H1 (cell line): ENCODE data around the gene DENND4A. TPM values are rescaled to one million over a fixed set of nuclear protein-coding genes. Genes with fewer than 3 reads are reported as not detected.

Experiments used
- CTCF ChIA-PET: fragments of 300-600 bp; sonication (Branson Sonifier 250); formaldehyde crosslinking; loops from one replicate; lab custom pipeline; 2021; ENCODE audit not compliant: partially characterized antibody; lab: Charles Lee
- POLR2A ChIA-PET: fragments of 300-600 bp; sonication (Branson Sonifier 250); formaldehyde crosslinking; loops from one replicate; lab custom pipeline; 2021; ENCODE audit warnings: inconsistent platforms; ENCODE audit not compliant: partially characterized antibody; lab: Charles Lee
- DNase-seq, 2 experiments: peaks; one replicate each; pipeline versions ENCODE4 v3.0.0 to v3.0.0-alpha.2; 2010 to 2022; ENCODE audit warnings: low spot score in 2 of 2, low read depth in 1 of 2, mixed read lengths in 1 of 2
- FAIRE-seq: peaks from 2 replicates; lab custom pipeline; 2011; peaks lifted over from hg19 to GRCh38; lab: Jason Lieb, UNC
- H2AFZ ChIP-seq: 2 replicates; pipeline ENCODE4 v1.8.1; 2012; ENCODE audit warnings: low read length, inconsistent platforms
- H2AK5ac ChIP-seq: 2 replicates; pipeline ENCODE4 v1.6.1; 2013; ENCODE audit warnings: low read depth, low read length
- H2BK120ac ChIP-seq: replicated peaks from 2 replicates; pipeline ENCODE3; 2013; ENCODE audit warnings: low read depth, low read length, inconsistent platforms
- H2BK12ac ChIP-seq: 2 replicates; pipeline ENCODE4 v1.6.1; 2013; ENCODE audit warnings: low read depth, low read length
- H2BK15ac ChIP-seq: 2 replicates; pipeline ENCODE4 v1.6.1; 2013; ENCODE audit warnings: low read length
- H2BK20ac ChIP-seq: 2 replicates; pipeline ENCODE4 v1.6.1; 2013; ENCODE audit warnings: low read length
- H2BK5ac ChIP-seq: 2 replicates; pipeline ENCODE4 v1.6.1; 2013; ENCODE audit warnings: low read depth, low read length
- H3K14ac ChIP-seq: 2 replicates; pipeline ENCODE4 v1.6.1; 2013; ENCODE audit warnings: inconsistent platforms; ENCODE audit not compliant: insufficient read length
- H3K18ac ChIP-seq: 2 replicates; pipeline ENCODE4 v1.6.1; 2013; ENCODE audit warnings: low read length; ENCODE audit errors: extremely low read depth
- H3K23ac ChIP-seq: 2 replicates; pipeline ENCODE4 v1.6.1; 2013; ENCODE audit warnings: inconsistent platforms; ENCODE audit not compliant: insufficient read length
- H3K23me2 ChIP-seq: 2 replicates; pipeline ENCODE4 v1.6.1; 2013; ENCODE audit warnings: low read depth, low read length
- H3K27ac ChIP-seq: 2 replicates; pipeline ENCODE4 v1.6.1; 2011; ENCODE audit warnings: low read depth, low read length, inconsistent platforms
- H3K27me3 ChIP-seq, 4 experiments: replicated peaks in 1 of 4; 1 replicate in 1 of 4; 2 replicates in 3 of 4; pipeline versions ENCODE4 v1.6.1 to v1.8.1; 2011 to 2013; ENCODE audit warnings: low read length in 3 of 4, mild to moderate bottlenecking in 3 of 4, inconsistent platforms in 2 of 4, mixed read lengths in 2 of 4, moderate library complexity in 1 of 4; ENCODE audit not compliant: control insufficient read depth in 3 of 4, insufficient read depth in 3 of 4; ENCODE audit errors: extremely low read depth in 1 of 4
- H3K36me3 ChIP-seq, 4 experiments: 2 replicates each; pipeline versions ENCODE4 v1.6.1 to v1.8.1; 2011 to 2013; ENCODE audit warnings: mild to moderate bottlenecking in 4 of 4, low read length in 3 of 4, moderate library complexity in 2 of 4, control low read depth in 1 of 4, inconsistent platforms in 1 of 4; ENCODE audit not compliant: insufficient read depth in 4 of 4, control insufficient read depth in 2 of 4
- H3K4ac ChIP-seq: replicated peaks from 2 replicates; pipeline ENCODE3; 2013; ENCODE audit warnings: low read length, low read depth, mixed read lengths, inconsistent platforms; ENCODE audit not compliant: insufficient read length
- H3K4me1 ChIP-seq, 4 experiments: replicated peaks in 1 of 4; 1 replicate in 1 of 4; 2 replicates in 3 of 4; pipeline versions ENCODE4 v1.6.1 to v1.8.1; 2011 to 2013; ENCODE audit warnings: low read length in 3 of 4, inconsistent platforms in 2 of 4, mixed read lengths in 1 of 4; ENCODE audit not compliant: insufficient read depth in 4 of 4, control insufficient read depth in 3 of 4
- H3K4me2 ChIP-seq, 2 experiments: 2 replicates each; pipeline versions ENCODE4 v1.6.1 to v1.8.1; 2011 to 2013; ENCODE audit warnings: low read depth in 2 of 2, low read length in 2 of 2, control low read depth in 1 of 2, inconsistent platforms in 1 of 2, mild to moderate bottlenecking in 1 of 2; ENCODE audit not compliant: insufficient read depth in 1 of 2
- H3K4me3 ChIP-seq, 4 experiments: fragments of 200-600, 300-600 bp in 1 of 4; sonication (generic), shearing (Covaris generic), sonication (Bioruptor Twin) in 1 of 4; 2 replicates each; pipeline versions ENCODE4 v1.5.1 to v1.8.1; 2011 to 2016; ENCODE audit warnings: low read length in 4 of 4, low read depth in 3 of 4, control low read depth in 2 of 4, inconsistent platforms in 2 of 4, mild to moderate bottlenecking in 2 of 4, mixed read lengths in 1 of 4, moderate library complexity in 1 of 4; ENCODE audit not compliant: insufficient read depth in 2 of 4; ENCODE audit errors: extremely low read depth in 1 of 4
- H3K56ac ChIP-seq: replicated peaks from 2 replicates; pipeline ENCODE3; 2013; ENCODE audit warnings: low read depth, mild to moderate bottlenecking, mixed read lengths, low read length, inconsistent platforms; ENCODE audit not compliant: insufficient read length
- H3K79me1 ChIP-seq: 2 replicates; pipeline ENCODE4 v1.6.1; 2013; ENCODE audit warnings: low read depth, low read length, control low read depth
- H3K79me2 ChIP-seq, 2 experiments: 2 replicates each; pipeline versions ENCODE4 v1.6.1 to v1.8.1; 2012 to 2013; ENCODE audit warnings: low read length in 2 of 2, mild to moderate bottlenecking in 2 of 2, inconsistent platforms in 1 of 2; ENCODE audit not compliant: insufficient read depth in 2 of 2, control insufficient read depth in 1 of 2
- H3K9ac ChIP-seq, 4 experiments: replicated peaks in 1 of 4; 1 replicate in 1 of 4; 2 replicates in 3 of 4; pipeline versions ENCODE4 v1.6.1 to v1.8.1; 2011 to 2013; ENCODE audit warnings: low read depth in 3 of 4, low read length in 3 of 4, control low read depth in 2 of 4, mild to moderate bottlenecking in 2 of 4, moderate library complexity in 2 of 4, inconsistent platforms in 1 of 4; ENCODE audit errors: extremely low read depth in 1 of 4
- H3K9me3 ChIP-seq, 2 experiments: 2 replicates each; pipeline versions ENCODE4 v1.6.1 to v1.8.1; 2012 to 2013; ENCODE audit warnings: mild to moderate bottlenecking in 2 of 2, moderate library complexity in 2 of 2, control low read depth in 1 of 2, inconsistent platforms in 1 of 2, low read depth in 1 of 2, low read length in 1 of 2, mixed read lengths in 1 of 2; ENCODE audit not compliant: insufficient read depth in 2 of 2
- H4K20me1 ChIP-seq, 2 experiments: replicated peaks in 1 of 2; 2 replicates each; pipeline versions ENCODE3 to v1.8.1; 2011 to 2013; ENCODE audit warnings: inconsistent platforms in 2 of 2, low read length in 2 of 2, mild to moderate bottlenecking in 1 of 2; ENCODE audit not compliant: insufficient read depth in 2 of 2, control insufficient read depth in 1 of 2
- H4K5ac ChIP-seq: 2 replicates; pipeline ENCODE4 v1.6.1; 2013; ENCODE audit warnings: low read length, low read depth, mixed read lengths, inconsistent platforms; ENCODE audit not compliant: insufficient read length
- H4K8ac ChIP-seq: 2 replicates; pipeline ENCODE4 v1.8.0; 2013; ENCODE audit warnings: mild to moderate bottlenecking, moderate library complexity, low read length, inconsistent platforms; ENCODE audit not compliant: insufficient read depth; ENCODE audit errors: extremely low read depth
- H4K91ac ChIP-seq: replicated peaks from 2 replicates; pipeline ENCODE3; 2013; ENCODE audit warnings: low read length, mixed read lengths, inconsistent platforms; ENCODE audit not compliant: insufficient read length
- NRF1 ChIP-seq: IDR thresholded peaks from 2 replicates; pipeline ENCODE4 v1.6.1; 2011; ENCODE audit warnings: mild to moderate bottlenecking, low read depth, low read length, improper control_type of control experiment
- SAP30 ChIP-seq: fragments of 300-600 bp; sonication (generic); IDR thresholded peaks from 2 replicates; pipeline ENCODE4 v1.7.1; 2012; ENCODE audit warnings: low read length, moderate library complexity, mild to moderate bottlenecking, inconsistent platforms; ENCODE audit not compliant: insufficient read depth, insufficient replicate concordance
- TAF7 ChIP-seq: optimal IDR thresholded peaks from 2 replicates; pipeline ENCODE3; 2011; ENCODE audit warnings: low read depth, mild to moderate bottlenecking, inconsistent platforms, low read length, moderate library complexity, borderline replicate concordance
- WGBS, 2 experiments: shearing (Covaris generic) in 1 of 2; methylation state at CpG; one replicate each; pipeline versions ENCODE4 v1.1.6 to v1.1.7; 2013 to 2015; ENCODE audit warnings: low lambda C conversion rate in 2 of 2, mixed read lengths in 2 of 2, inconsistent platforms in 1 of 2, low coverage in 1 of 2, missing lambda C conversion rate in 1 of 2; ENCODE audit not compliant: insufficient replicate concordance in 2 of 2, insufficient coverage in 1 of 2, insufficient read length in 1 of 2; ENCODE audit errors: extremely low coverage in 1 of 2, missing lambda C conversion rate in 1 of 2; 5-methylcytosine and 5-hydroxymethylcytosine counted together
- polyA plus RNA-seq, 7 experiments: library from polyadenylated mRNA; depleted of rRNA in 3 of 7; stranded (reverse) in 5 of 7; unstranded in 2 of 7; fragments of >200 nt in 5 of 7; fragments of 200-250 nt in 2 of 7; gene quantifications; 1 replicate in 5 of 7; 2 replicates in 1 of 7; 4 replicates in 1 of 7; pipeline versions ENCODE4 v1.2.1 to v1.2.3, GENCODE V29; 2011 to 2013; ENCODE audit warnings: missing spikeins in 2 of 7, mixed read lengths in 2 of 7
- total RNA-seq: library from RNA; stranded (reverse); fragmentation: NEBNext Ultra II Directional; extraction: Animal tissue kit (Norgen Biotek cat#: 25700); gene quantifications from 2 replicates; pipeline ENCODE4 v1.2.1, GENCODE V29; 2021

Gene DENND4A
- total and polyA plus RNA-seq, 2 of the 8 experiments (the other 6 are each of a cell fraction or from before 2014, with no cell fraction given) = 1.3 to 4.7 TPM

- H2BK12ac ChIP-seq = no peak overlapping the region
- H3K56ac ChIP-seq = no peak overlapping the region
- H2AFZ ChIP-seq = no peak overlapping the region
- H3K27ac ChIP-seq = no peak overlapping the region
- no peak overlapping the region for H3K4ac ChIP-seq
- H4K5ac ChIP-seq = no peak overlapping the region
- H3K79me2 ChIP-seq = no peaks in the 10 kb centered on the region
- no peaks in the 10 kb centered on the region for H3K27me3 ChIP-seq
- no peaks in the 10 kb centered on the region for H3K79me1 ChIP-seq
- no peaks in the 10 kb centered on the region for H3K23me2 ChIP-seq
- no peaks in the 10 kb centered on the region for H3K36me3 ChIP-seq
- H3K18ac ChIP-seq = no peak overlapping the region
- H3K9me3 ChIP-seq = no peaks in the 10 kb centered on the region
- TF ChIP-seq NRF1 (no peak), SAP30 (no peak), TAF7 (no peak)
- CTCF ChIA-PET = interaction anchor here (1.1 to 8.7 kb wide), 4 partner anchors 9 to 212 kb away, joined by 4 to 81 read pairs (median 4); no protein-coding TSS in a partner anchor
- WGBS, 2 experiments = 100% methylated on average over 1 of the region's 1 CpG; no CpG with 5 or more reads in 1 of the 2 experiments
- no peak overlapping the region for H2BK20ac ChIP-seq
- H3K4me3 ChIP-seq = no peak overlapping the region
- no peak overlapping the region for H3K9ac ChIP-seq
- H3K23ac ChIP-seq = no peak overlapping the region
- H3K4me1 ChIP-seq = no peaks in the 10 kb centered on the region; a peak in 1 of 7 replicates
- H4K91ac ChIP-seq = no peak overlapping the region
- H2BK5ac ChIP-seq = no peak overlapping the region
- no peaks in the 10 kb centered on the region for H4K20me1 ChIP-seq
- H3K4me2 ChIP-seq = no peak overlapping the region
- FAIRE-seq (no peak), DNase-seq (no peak)
- H2BK120ac ChIP-seq = no peak overlapping the region
- H3K14ac ChIP-seq = no peak overlapping the region
- no peak overlapping the region for H2AK5ac ChIP-seq
- H2BK15ac ChIP-seq = no peak overlapping the region
- POLR2A ChIA-PET = no interaction called here
- H4K8ac ChIP-seq = no peak overlapping the region
Observed at GRCh38 chr15:65651042-65651322, 141.1 kb downstream of the DENND4A start.
